Upper lobe of left lung (tissue), 4 donors: Measurements from ENCODE around the gene CLGN.
A peak's percentile ranks its signal among the peaks of the same experiment; 100 is the strongest.

Source experiments
- EP300 ChIP-seq, 4 donors: sonication (generic); formaldehyde crosslinking; IDR thresholded peaks; one replicate each; pipeline ENCODE4 v1.5.1; 2017; ENCODE audit warnings: antibody characterized with exemption in 4 of 4, control low read depth in 2 of 4
- POLR2A ChIP-seq, 4 donors: fragments of 450-650 bp; IDR thresholded peaks; one replicate each; pipeline ENCODE4 v1.5.1; 2016 to 2017; ENCODE audit warnings: antibody characterized with exemption in 4 of 4, mild to moderate bottlenecking in 2 of 4
- POLR2AphosphoS5 ChIP-seq, 2 donors: sonication (generic); formaldehyde crosslinking; IDR thresholded peaks; one replicate each; pipeline ENCODE4 v1.5.1; 2017; ENCODE audit warnings: antibody characterized with exemption in 2 of 2
- TF ChIP-seq, protein P1 (sequence below), 6 experiments: fragments of 450-650 bp in 4 of 6; fragments of 200-600 bp in 2 of 6; sonication (generic) in 2 of 6; IDR thresholded peaks; one replicate each; pipeline ENCODE4 v1.5.1; 2016 to 2019; ENCODE audit warnings: antibody characterized with exemption in 6 of 6

DNA sequence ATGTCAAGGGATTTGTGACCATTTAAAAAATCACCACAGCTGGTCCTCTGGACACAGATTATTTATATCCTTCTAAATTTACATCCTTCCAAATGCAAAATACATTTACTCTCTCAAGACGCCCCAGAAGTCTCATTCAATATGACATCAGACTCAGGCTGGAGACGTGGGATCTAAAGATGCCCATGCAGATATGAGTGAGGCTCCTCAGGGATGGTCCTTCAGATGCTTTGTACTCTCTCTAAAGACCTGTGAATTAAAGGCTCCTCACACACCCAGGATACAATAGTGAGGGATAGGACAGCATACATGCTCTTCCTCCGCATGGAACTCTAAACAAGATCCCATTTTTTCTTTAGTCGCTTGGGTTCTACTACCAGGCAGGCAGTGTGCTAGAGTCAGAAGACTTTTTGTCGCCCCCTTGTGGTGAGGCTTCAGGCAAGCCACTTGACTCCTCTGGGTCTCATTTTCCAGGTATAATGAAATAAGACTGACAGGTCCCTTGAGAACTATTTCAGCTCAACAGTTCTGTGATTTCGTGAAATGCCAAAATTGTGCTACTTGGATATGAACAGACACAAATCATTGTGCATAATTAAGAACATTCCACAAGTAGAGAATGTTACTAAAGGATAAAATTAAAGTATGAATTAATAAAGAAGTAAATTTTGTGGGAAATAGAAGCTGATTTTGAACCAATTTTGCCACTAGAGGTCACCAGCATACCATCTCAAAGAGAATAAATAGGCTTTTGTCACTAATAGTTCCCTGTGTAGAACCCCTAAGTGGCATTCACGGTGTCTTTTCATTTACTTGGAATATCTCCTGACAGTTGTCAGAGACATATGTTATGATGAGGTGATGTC is 67.7 kb downstream of the CLGN start:
- TF ChIP-seq, protein P1, sequence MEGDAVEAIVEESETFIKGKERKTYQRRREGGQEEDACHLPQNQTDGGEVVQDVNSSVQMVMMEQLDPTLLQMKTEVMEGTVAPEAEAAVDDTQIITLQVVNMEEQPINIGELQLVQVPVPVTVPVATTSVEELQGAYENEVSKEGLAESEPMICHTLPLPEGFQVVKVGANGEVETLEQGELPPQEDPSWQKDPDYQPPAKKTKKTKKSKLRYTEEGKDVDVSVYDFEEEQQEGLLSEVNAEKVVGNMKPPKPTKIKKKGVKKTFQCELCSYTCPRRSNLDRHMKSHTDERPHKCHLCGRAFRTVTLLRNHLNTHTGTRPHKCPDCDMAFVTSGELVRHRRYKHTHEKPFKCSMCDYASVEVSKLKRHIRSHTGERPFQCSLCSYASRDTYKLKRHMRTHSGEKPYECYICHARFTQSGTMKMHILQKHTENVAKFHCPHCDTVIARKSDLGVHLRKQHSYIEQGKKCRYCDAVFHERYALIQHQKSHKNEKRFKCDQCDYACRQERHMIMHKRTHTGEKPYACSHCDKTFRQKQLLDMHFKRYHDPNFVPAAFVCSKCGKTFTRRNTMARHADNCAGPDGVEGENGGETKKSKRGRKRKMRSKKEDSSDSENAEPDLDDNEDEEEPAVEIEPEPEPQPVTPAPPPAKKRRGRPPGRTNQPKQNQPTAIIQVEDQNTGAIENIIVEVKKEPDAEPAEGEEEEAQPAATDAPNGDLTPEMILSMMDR (IDR thresholded peaks at IDR 0.05) = peak; percentile 55 to 77 (median 68)
- TF ChIP-seq POLR2AphosphoS5 (IDR thresholded peaks at IDR 0.05) = no peak
- TF ChIP-seq POLR2A (IDR thresholded peaks at IDR 0.05) = no peak
- no peak for TF ChIP-seq EP300 (IDR thresholded peaks at IDR 0.05)
